ENCODE data around the gene RALY.

The RALY gene

GRCh38 chr20:33986560-33987216 lies 7.0 kb upstream of the RALY start:
- no peak for DNase-seq

- DNase-seq, result no peak
Observed at GRCh38 chr20:33990075-33990474, 3.6 kb upstream of the RALY start.

GRCh38 chr20:33991502-33991901 lies 2.2 kb upstream of the RALY start:
- no peak for DNase-seq

GRCh38 chr20:33992145-33992922 lies 1.4 kb upstream of the RALY start:
- DNase-seq, result no peak

- DNase-seq, result peak; percentile 99
Observed at GRCh38 chr20:33992923-33993575, 662 bp upstream of the RALY start.

GRCh38 chr20:33994222-33994913 lies 657 bp downstream of the RALY start:
- DNase-seq, result peak; percentile 79 to 84

- DNase-seq, result peak; percentile 31 to 45
Observed at GRCh38 chr20:33995053-33995831, 1.5 kb downstream of the RALY start.

GRCh38 chr20:33999025-33999649 lies 5.4 kb downstream of the RALY start:
- no peak for DNase-seq

GRCh38 chr20:34001378-34001777 lies 7.7 kb downstream of the RALY start:
- no peak for DNase-seq

- no peak for DNase-seq
Observed at GRCh38 chr20:34004227-34004626, 10.5 kb downstream of the RALY start.

- no peak for DNase-seq
Observed at GRCh38 chr20:34004790-34005457, 11.2 kb downstream of the RALY start.

- DNase-seq, result no peak
Observed at GRCh38 chr20:34006619-34007018, 12.9 kb downstream of the RALY start.

- DNase-seq, result no peak
Observed at GRCh38 chr20:34008477-34008876, 14.8 kb downstream of the RALY start.

GRCh38 chr20:34010405-34010931 lies 16.8 kb downstream of the RALY start:
- DNase-seq, result peak; percentile 42 to 59

GRCh38 chr20:34011275-34011674 lies 17.6 kb downstream of the RALY start:
- no peak for DNase-seq

GRCh38 chr20:34012330-34012729 lies 18.6 kb downstream of the RALY start:
- no peak for DNase-seq

- no peak for DNase-seq
Observed at GRCh38 chr20:34012735-34013134, 19.0 kb downstream of the RALY start.

- no peak for DNase-seq
Observed at GRCh38 chr20:34013554-34013953, 19.8 kb downstream of the RALY start.

GRCh38 chr20:34014878-34015277 lies 21.2 kb downstream of the RALY start:
- DNase-seq, result no peak

- no peak for DNase-seq
Observed at GRCh38 chr20:34015401-34016335, 22.0 kb downstream of the RALY start.
